Common myeloid progenitor, CD34-positive (primary cell): ENCODE results near the gene SLC38A8.

Experiments used
- CTCF ChIA-PET: fragments of 350-600 bp; sonication (Branson Sonifier 250); formaldehyde crosslinking; loops from one replicate; lab custom pipeline; 2021; ENCODE audit warnings: antibody characterized with exemption; lab: Charles Lee
- POLR2A ChIA-PET: fragments of 350-600 bp; sonication (Branson Sonifier 250); formaldehyde crosslinking; loops from one replicate; lab custom pipeline; 2021; ENCODE audit warnings: antibody characterized with exemption; lab: Charles Lee
- DNase-seq, 3 donors: peaks; one replicate each; pipeline versions ENCODE4 v3.0.0 to v3.0.0-alpha.2; 2013
- H3K27ac ChIP-seq, 2 experiments: 1 replicate in 1 of 2; 2 replicates in 1 of 2; pipeline ENCODE4 v1.7.0; 2013; ENCODE audit warnings: inconsistent platforms in 2 of 2, low read length in 2 of 2, mild to moderate bottlenecking in 2 of 2, low read depth in 1 of 2, moderate library complexity in 1 of 2; ENCODE audit not compliant: severe bottlenecking in 2 of 2, insufficient read depth in 1 of 2, poor library complexity in 1 of 2
- H3K27me3 ChIP-seq, 5 experiments: replicated peaks in 2 of 5; 1 replicate in 3 of 5; 2 replicates in 2 of 5; pipeline versions ENCODE4 v1.6.1 to v1.7.0; 2013; ENCODE audit warnings: low read length in 4 of 5, mild to moderate bottlenecking in 2 of 5, moderate library complexity in 2 of 5, inconsistent platforms in 1 of 5; ENCODE audit not compliant: insufficient read depth in 5 of 5, control insufficient read depth in 4 of 5
- H3K36me3 ChIP-seq, 4 experiments: 1 replicate in 2 of 4; 2 replicates in 2 of 4; pipeline versions ENCODE4 v1.6.1 to v1.7.0; 2013; ENCODE audit warnings: low read length in 3 of 4, control low read depth in 1 of 4, mild to moderate bottlenecking in 1 of 4; ENCODE audit not compliant: control insufficient read depth in 4 of 4, insufficient read depth in 4 of 4
- H3K4me1 ChIP-seq, 4 experiments: 1 replicate in 3 of 4; 2 replicates in 1 of 4; pipeline versions ENCODE4 v1.6.1 to v1.7.1; 2013; ENCODE audit warnings: low read length in 3 of 4, mild to moderate bottlenecking in 3 of 4, control low read depth in 1 of 4, inconsistent platforms in 1 of 4, moderate library complexity in 1 of 4; ENCODE audit not compliant: control insufficient read depth in 4 of 4, insufficient read depth in 4 of 4; ENCODE audit errors: control extremely low read depth in 1 of 4
- H3K4me3 ChIP-seq, 7 experiments: 1 replicate in 4 of 7; 2 replicates in 3 of 7; pipeline versions ENCODE4 v1.5.1 to v1.7.0; 2013; ENCODE audit warnings: mild to moderate bottlenecking in 7 of 7, low read length in 6 of 7, moderate library complexity in 6 of 7, inconsistent platforms in 2 of 7, low read depth in 2 of 7, control low read depth in 1 of 7; ENCODE audit not compliant: insufficient read depth in 4 of 7, control insufficient read depth in 1 of 7; ENCODE audit errors: extremely low read depth in 1 of 7
- H3K9me3 ChIP-seq, 5 experiments: 1 replicate in 4 of 5; 2 replicates in 1 of 5; pipeline versions ENCODE4 v1.6.1 to v1.7.1; 2013; ENCODE audit warnings: low read length in 4 of 5, mild to moderate bottlenecking in 2 of 5, inconsistent platforms in 1 of 5, low read depth in 1 of 5, moderate library complexity in 1 of 5; ENCODE audit not compliant: control insufficient read depth in 4 of 5, insufficient read depth in 2 of 5; ENCODE audit errors: control extremely low read depth in 1 of 5
- WGBS: methylation state at CpG from one replicate; pipeline ENCODE4 v1.1.5; 2013; ENCODE audit not compliant: insufficient coverage; 5-methylcytosine and 5-hydroxymethylcytosine counted together

Gene SLC38A8

GRCh38 chr16:83965444-83966152 is 77.0 kb downstream of the SLC38A8 start:
- 97% methylated on average over 36 of the region's 36 CpGs for WGBS
- H3K9me3 ChIP-seq: no peaks in the 10 kb centered on the region
- no peak overlapping the region for H3K4me3 ChIP-seq
- ChIA-PET CTCF (interaction anchor here (1.0 to 1.8 kb wide), 5 partner anchors 79 to 105 kb away, joined by 3 to 9 read pairs (median 3); no protein-coding TSS in a partner anchor), POLR2A (no interaction called here)
- H3K4me1 ChIP-seq: peaks cover 0 to 4% (median 0%) of the 10 kb centered on the region in 4 experiments
- DNase-seq: no peak
- no peaks in the 10 kb centered on the region for H3K36me3 ChIP-seq
- no peak overlapping the region for H3K27ac ChIP-seq
- peaks cover 0 to 34% (median 10%) of the 10 kb centered on the region in 5 experiments for H3K27me3 ChIP-seq

- Histone ChIP-seq H3K4me1 (peaks cover 0 to 4% (median 0%) of the 10 kb centered on the region in 4 experiments), H3K27me3 (peaks cover 0 to 27% (median 6%) of the 10 kb centered on the region in 5 experiments), H3K9me3 (no peaks in the 10 kb centered on the region), H3K27ac (no peak overlapping the region), H3K36me3 (no peaks in the 10 kb centered on the region), H3K4me3 (no peak overlapping the region)
- DNase-seq: no peak
- POLR2A ChIA-PET: no interaction called here
- CTCF ChIA-PET: interaction anchor here (0.9 to 1.8 kb wide), 5 partner anchors 79 to 106 kb away, joined by 3 to 9 read pairs (median 4); no protein-coding TSS in a partner anchor
- WGBS: 95% methylated on average over 24 of the region's 26 CpGs
These were observed 77.7 kb downstream of the SLC38A8 start for GRCh38 chr16:83964684-83965443.

GRCh38 chr16:83963277-83964119 is 79.1 kb downstream of the SLC38A8 start:
- H3K36me3 ChIP-seq: no peaks in the 10 kb centered on the region
- ChIA-PET CTCF (interaction anchor here (1.0 to 1.8 kb wide), 4 partner anchors 10 to 104 kb away, joined by 3 to 9 read pairs (median 4); no protein-coding TSS in a partner anchor), POLR2A (no interaction called here)
- H3K27ac ChIP-seq: no peak overlapping the region
- H3K27me3 ChIP-seq: peaks cover 0 to 15% (median 3%) of the 10 kb centered on the region in 5 experiments
- no peak overlapping the region for H3K4me3 ChIP-seq
- WGBS: 98% methylated on average over 21 of the region's 22 CpGs
- H3K9me3 ChIP-seq: no peaks in the 10 kb centered on the region
- no peak for DNase-seq
- no peaks in the 10 kb centered on the region for H3K4me1 ChIP-seq

- no peak for DNase-seq
- H3K27me3 ChIP-seq: peaks cover 0 to 3% (median 0%) of the 10 kb centered on the region in 5 experiments
- H3K9me3 ChIP-seq: no peaks in the 10 kb centered on the region
- H3K4me3 ChIP-seq: no peak overlapping the region
- POLR2A ChIA-PET: no interaction called here
- no peaks in the 10 kb centered on the region for H3K4me1 ChIP-seq
- WGBS: 93% methylated on average over 4 of the region's 5 CpGs
- H3K27ac ChIP-seq: no peak overlapping the region
- CTCF ChIA-PET: interaction anchor here (2.7 kb wide), 1 partner anchor 104 kb away, joined by 13 read pairs; no protein-coding TSS in a partner anchor
- H3K36me3 ChIP-seq: no peaks in the 10 kb centered on the region
These were observed 81.0 kb downstream of the SLC38A8 start for GRCh38 chr16:83961591-83961990.

- Histone ChIP-seq H3K36me3 (no peaks in the 10 kb centered on the region), H3K4me1 (no peaks in the 10 kb centered on the region), H3K4me3 (no peak overlapping the region), H3K27me3 (peaks cover 0 to 8% (median 3%) of the 10 kb centered on the region in 5 experiments), H3K9me3 (no peaks in the 10 kb centered on the region), H3K27ac (no peak overlapping the region)
- CTCF ChIA-PET: interaction anchor here (2.7 kb wide), 1 partner anchor 105 kb away, joined by 13 read pairs; no protein-coding TSS in a partner anchor
- no peak for DNase-seq
- POLR2A ChIA-PET: no interaction called here
- 98% methylated on average over 22 of the region's 29 CpGs for WGBS
These were observed 81.9 kb downstream of the SLC38A8 start for GRCh38 chr16:83960521-83961249.
